ENCODE measurements around the gene STIP1. TPM values are rescaled to one million over a fixed set of nuclear protein-coding genes. Genes with fewer than 3 reads are reported as not detected.

The STIP1 gene
- total and polyA plus RNA-seq, 4 donors, result 22.6 to 58.1 (median 42.5) TPM

GRCh38 chr11:64220271-64220670 is 34.3 kb downstream of the STIP1 start:
- no peak for DNase-seq (ENCODE audit: low spot score)
- WGBS, result 95% methylated on average over 17 of the region's 17 CpGs

More at GRCh38 chr11:64220271-64220670, 34.3 kb downstream of the STIP1 start:
- Histone ChIP-seq H3K9ac (ENCODE audit: low read depth in 1 of 2, low read length in 2 of 2) (no peak overlapping the region), H3K36me3 (ENCODE audit: control insufficient read depth in 4 of 4, insufficient read depth in 3 of 4, low read depth in 1 of 4, low read length in 3 of 4) (peaks cover 0 to 24% (median 9%) of the 10 kb centered on the region in 4 donors), H3K27me3 (ENCODE audit: control insufficient read depth in 4 of 4, insufficient read depth in 4 of 4, low read length in 3 of 4) (no peaks in the 10 kb centered on the region), H3K4me1 (ENCODE audit: control insufficient read depth in 4 of 4, insufficient read depth in 4 of 4, low read length in 3 of 4) (peaks cover 9 to 22% (median 18%) of the 10 kb centered on the region in 4 donors), H3K4me3 (ENCODE audit: low read depth in 1 of 3, low read length in 3 of 3) (no peak overlapping the region), H3K9me3 (ENCODE audit: control insufficient read depth in 4 of 4, low read length in 3 of 4) (no peaks in the 10 kb centered on the region), H3K27ac (ENCODE audit: low read depth in 1 of 2, low read length in 2 of 2) (no peak overlapping the region)
- TF ChIP-seq, protein P1, sequence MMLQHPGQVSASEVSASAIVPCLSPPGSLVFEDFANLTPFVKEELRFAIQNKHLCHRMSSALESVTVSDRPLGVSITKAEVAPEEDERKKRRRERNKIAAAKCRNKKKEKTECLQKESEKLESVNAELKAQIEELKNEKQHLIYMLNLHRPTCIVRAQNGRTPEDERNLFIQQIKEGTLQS (IDR thresholded peaks at IDR 0.05), result no peak
- TF ChIP-seq TAF1 (conservative IDR thresholded peaks at IDR 0.05) (no peak), NR2F2 (IDR thresholded peaks at IDR 0.05) (no peak), YY1 (IDR thresholded peaks at IDR 0.05) (no peak), SP1 (IDR thresholded peaks at IDR 0.05) (no peak), RXRA (IDR thresholded peaks at IDR 0.05) (no peak), FOXA1 (IDR thresholded peaks at IDR 0.05) (no peak), RAD21 (IDR thresholded peaks at IDR 0.05) (no peak), GABPA (IDR thresholded peaks at IDR 0.05 in 1 of 2, conservative IDR thresholded peaks at IDR 0.05 in 1 of 2) (no peak), HNF4A (conservative IDR thresholded peaks at IDR 0.05) (no peak), FOXA2 (IDR thresholded peaks at IDR 0.05) (no peak), JUND (IDR thresholded peaks at IDR 0.05) (no peak), HNF4G (IDR thresholded peaks at IDR 0.05) (no peak), EGR1 (IDR thresholded peaks at IDR 0.05; ENCODE audit: low read depth in 2 of 2) (no peak)
- TF ChIP-seq, protein P2, sequence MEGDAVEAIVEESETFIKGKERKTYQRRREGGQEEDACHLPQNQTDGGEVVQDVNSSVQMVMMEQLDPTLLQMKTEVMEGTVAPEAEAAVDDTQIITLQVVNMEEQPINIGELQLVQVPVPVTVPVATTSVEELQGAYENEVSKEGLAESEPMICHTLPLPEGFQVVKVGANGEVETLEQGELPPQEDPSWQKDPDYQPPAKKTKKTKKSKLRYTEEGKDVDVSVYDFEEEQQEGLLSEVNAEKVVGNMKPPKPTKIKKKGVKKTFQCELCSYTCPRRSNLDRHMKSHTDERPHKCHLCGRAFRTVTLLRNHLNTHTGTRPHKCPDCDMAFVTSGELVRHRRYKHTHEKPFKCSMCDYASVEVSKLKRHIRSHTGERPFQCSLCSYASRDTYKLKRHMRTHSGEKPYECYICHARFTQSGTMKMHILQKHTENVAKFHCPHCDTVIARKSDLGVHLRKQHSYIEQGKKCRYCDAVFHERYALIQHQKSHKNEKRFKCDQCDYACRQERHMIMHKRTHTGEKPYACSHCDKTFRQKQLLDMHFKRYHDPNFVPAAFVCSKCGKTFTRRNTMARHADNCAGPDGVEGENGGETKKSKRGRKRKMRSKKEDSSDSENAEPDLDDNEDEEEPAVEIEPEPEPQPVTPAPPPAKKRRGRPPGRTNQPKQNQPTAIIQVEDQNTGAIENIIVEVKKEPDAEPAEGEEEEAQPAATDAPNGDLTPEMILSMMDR (IDR thresholded peaks at IDR 0.05; ENCODE audit: low read depth, low read length, missing input control), result no peak
- TF ChIP-seq, protein P3, sequence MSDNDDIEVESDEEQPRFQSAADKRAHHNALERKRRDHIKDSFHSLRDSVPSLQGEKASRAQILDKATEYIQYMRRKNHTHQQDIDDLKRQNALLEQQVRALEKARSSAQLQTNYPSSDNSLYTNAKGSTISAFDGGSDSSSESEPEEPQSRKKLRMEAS (IDR thresholded peaks at IDR 0.05), result no peak
- TF ChIP-seq, protein P4, sequence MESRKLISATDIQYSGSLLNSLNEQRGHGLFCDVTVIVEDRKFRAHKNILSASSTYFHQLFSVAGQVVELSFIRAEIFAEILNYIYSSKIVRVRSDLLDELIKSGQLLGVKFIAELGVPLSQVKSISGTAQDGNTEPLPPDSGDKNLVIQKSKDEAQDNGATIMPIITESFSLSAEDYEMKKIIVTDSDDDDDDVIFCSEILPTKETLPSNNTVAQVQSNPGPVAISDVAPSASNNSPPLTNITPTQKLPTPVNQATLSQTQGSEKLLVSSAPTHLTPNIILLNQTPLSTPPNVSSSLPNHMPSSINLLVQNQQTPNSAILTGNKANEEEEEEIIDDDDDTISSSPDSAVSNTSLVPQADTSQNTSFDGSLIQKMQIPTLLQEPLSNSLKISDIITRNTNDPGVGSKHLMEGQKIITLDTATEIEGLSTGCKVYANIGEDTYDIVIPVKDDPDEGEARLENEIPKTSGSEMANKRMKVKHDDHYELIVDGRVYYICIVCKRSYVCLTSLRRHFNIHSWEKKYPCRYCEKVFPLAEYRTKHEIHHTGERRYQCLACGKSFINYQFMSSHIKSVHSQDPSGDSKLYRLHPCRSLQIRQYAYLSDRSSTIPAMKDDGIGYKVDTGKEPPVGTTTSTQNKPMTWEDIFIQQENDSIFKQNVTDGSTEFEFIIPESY (IDR thresholded peaks at IDR 0.05), result no peak
- TF ChIP-seq, protein P5, sequence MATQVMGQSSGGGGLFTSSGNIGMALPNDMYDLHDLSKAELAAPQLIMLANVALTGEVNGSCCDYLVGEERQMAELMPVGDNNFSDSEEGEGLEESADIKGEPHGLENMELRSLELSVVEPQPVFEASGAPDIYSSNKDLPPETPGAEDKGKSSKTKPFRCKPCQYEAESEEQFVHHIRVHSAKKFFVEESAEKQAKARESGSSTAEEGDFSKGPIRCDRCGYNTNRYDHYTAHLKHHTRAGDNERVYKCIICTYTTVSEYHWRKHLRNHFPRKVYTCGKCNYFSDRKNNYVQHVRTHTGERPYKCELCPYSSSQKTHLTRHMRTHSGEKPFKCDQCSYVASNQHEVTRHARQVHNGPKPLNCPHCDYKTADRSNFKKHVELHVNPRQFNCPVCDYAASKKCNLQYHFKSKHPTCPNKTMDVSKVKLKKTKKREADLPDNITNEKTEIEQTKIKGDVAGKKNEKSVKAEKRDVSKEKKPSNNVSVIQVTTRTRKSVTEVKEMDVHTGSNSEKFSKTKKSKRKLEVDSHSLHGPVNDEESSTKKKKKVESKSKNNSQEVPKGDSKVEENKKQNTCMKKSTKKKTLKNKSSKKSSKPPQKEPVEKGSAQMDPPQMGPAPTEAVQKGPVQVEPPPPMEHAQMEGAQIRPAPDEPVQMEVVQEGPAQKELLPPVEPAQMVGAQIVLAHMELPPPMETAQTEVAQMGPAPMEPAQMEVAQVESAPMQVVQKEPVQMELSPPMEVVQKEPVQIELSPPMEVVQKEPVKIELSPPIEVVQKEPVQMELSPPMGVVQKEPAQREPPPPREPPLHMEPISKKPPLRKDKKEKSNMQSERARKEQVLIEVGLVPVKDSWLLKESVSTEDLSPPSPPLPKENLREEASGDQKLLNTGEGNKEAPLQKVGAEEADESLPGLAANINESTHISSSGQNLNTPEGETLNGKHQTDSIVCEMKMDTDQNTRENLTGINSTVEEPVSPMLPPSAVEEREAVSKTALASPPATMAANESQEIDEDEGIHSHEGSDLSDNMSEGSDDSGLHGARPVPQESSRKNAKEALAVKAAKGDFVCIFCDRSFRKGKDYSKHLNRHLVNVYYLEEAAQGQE (IDR thresholded peaks at IDR 0.05), result no peak

All from liver (tissue), 9 donors.